Suprapubic skin (tissue), 4 donors: ENCODE results near the gene SYK. TPM values are rescaled to one million over a fixed set of nuclear protein-coding genes. Genes with fewer than 3 reads are reported as not detected.
A peak's percentile ranks its signal among the peaks of the same experiment; 100 is the strongest.

ENCODE experiments used
- DNase-seq, 2 donors: peaks; one replicate each; pipeline ENCODE4 v3.0.0-alpha.2; 2019; ENCODE audit warnings: low spot score in 2 of 2
- H3K27ac ChIP-seq: fragments of 200-600 bp; sonication (generic); one replicate; pipeline ENCODE4 v1.5.1; 2019
- H3K27me3 ChIP-seq: fragments of 200-600 bp; sonication (generic); one replicate; pipeline ENCODE4 v1.5.1; 2019
- H3K36me3 ChIP-seq: fragments of 200-600 bp; sonication (generic); one replicate; pipeline ENCODE4 v1.5.1; 2019
- H3K4me1 ChIP-seq: fragments of 200-600 bp; sonication (generic); one replicate; pipeline ENCODE4 v1.5.1; 2019
- H3K4me3 ChIP-seq: fragments of 200-600 bp; sonication (generic); one replicate; pipeline ENCODE4 v1.5.1; 2019; ENCODE audit warnings: mild to moderate bottlenecking
- H3K9me3 ChIP-seq: fragments of 200-600 bp; sonication (generic); one replicate; pipeline ENCODE4 v1.5.1; 2019
- EP300 ChIP-seq: sonication (generic); formaldehyde crosslinking; IDR thresholded peaks from one replicate; pipeline ENCODE4 v1.6.1; 2017; ENCODE audit warnings: antibody characterized with exemption
- POLR2A ChIP-seq, 2 donors: fragments of 450-650 bp; IDR thresholded peaks; one replicate each; pipeline ENCODE4 v1.6.1; 2017; ENCODE audit warnings: antibody characterized with exemption in 2 of 2, mild to moderate bottlenecking in 2 of 2, moderate library complexity in 2 of 2
- POLR2AphosphoS5 ChIP-seq, 3 donors: sonication (generic); formaldehyde crosslinking; IDR thresholded peaks; one replicate each; pipeline ENCODE4 v1.6.1; 2017; ENCODE audit warnings: antibody characterized with exemption in 3 of 3
- WGBS: methylation state at CpG from one replicate; pipeline ENCODE4 v1.1.5; 2018; 5-methylcytosine and 5-hydroxymethylcytosine counted together
- total RNA-seq, 4 donors: library from RNA; depleted of rRNA; stranded (reverse); fragments of >200 nt; gene quantifications; one replicate each; pipeline ENCODE4 v1.1.0, GENCODE V29; 2016
- TF ChIP-seq, protein P1 (sequence below), 2 donors: fragments of 200-600 bp in 1 of 2; fragments of 450-650 bp in 1 of 2; sonication (generic) in 1 of 2; IDR thresholded peaks; one replicate each; pipeline ENCODE4 v1.5.1; 2016 to 2019; ENCODE audit warnings: antibody characterized with exemption in 2 of 2, mild to moderate bottlenecking in 1 of 2, moderate library complexity in 1 of 2

SYK gene
- total RNA-seq, 4 donors from 2014 or later = 22.0 to 31.6 (median 25.0) TPM

- H3K36me3 ChIP-seq = no peaks in the 10 kb centered on the region
- WGBS = 87% methylated on average over 7 of the region's 7 CpGs
- H3K27me3 ChIP-seq = no peaks in the 10 kb centered on the region
- TF ChIP-seq EP300 (no peak), POLR2A (IDR thresholded peaks at IDR 0.05) (no peak), POLR2AphosphoS5 (IDR thresholded peaks at IDR 0.05) (no peak)
- TF ChIP-seq, protein P1, sequence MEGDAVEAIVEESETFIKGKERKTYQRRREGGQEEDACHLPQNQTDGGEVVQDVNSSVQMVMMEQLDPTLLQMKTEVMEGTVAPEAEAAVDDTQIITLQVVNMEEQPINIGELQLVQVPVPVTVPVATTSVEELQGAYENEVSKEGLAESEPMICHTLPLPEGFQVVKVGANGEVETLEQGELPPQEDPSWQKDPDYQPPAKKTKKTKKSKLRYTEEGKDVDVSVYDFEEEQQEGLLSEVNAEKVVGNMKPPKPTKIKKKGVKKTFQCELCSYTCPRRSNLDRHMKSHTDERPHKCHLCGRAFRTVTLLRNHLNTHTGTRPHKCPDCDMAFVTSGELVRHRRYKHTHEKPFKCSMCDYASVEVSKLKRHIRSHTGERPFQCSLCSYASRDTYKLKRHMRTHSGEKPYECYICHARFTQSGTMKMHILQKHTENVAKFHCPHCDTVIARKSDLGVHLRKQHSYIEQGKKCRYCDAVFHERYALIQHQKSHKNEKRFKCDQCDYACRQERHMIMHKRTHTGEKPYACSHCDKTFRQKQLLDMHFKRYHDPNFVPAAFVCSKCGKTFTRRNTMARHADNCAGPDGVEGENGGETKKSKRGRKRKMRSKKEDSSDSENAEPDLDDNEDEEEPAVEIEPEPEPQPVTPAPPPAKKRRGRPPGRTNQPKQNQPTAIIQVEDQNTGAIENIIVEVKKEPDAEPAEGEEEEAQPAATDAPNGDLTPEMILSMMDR (IDR thresholded peaks at IDR 0.05) = no peak
- H3K9me3 ChIP-seq = no peaks in the 10 kb centered on the region
- DNase-seq = no peak
- H3K27ac ChIP-seq = peak overlapping the region; percentile 54
- no peak overlapping the region for H3K4me3 ChIP-seq
- peaks cover 28% of the 10 kb centered on the region for H3K4me1 ChIP-seq
These were observed 120.3 kb downstream of the SYK start for GRCh38 chr9:90921969-90922368.

GRCh38 chr9:90925581-90926257 lies 124.1 kb downstream of the SYK start:
- DNase-seq = no peak
- Histone ChIP-seq H3K9me3 (no peaks in the 10 kb centered on the region), H3K4me1 (peaks cover 10% of the 10 kb centered on the region), H3K36me3 (no peaks in the 10 kb centered on the region), H3K27ac (no peak overlapping the region), H3K4me3 (no peak overlapping the region), H3K27me3 (no peaks in the 10 kb centered on the region)
- WGBS = 57% methylated on average over 2 of the region's 2 CpGs
- TF ChIP-seq, protein P1 (IDR thresholded peaks at IDR 0.05) = no peak
- TF ChIP-seq POLR2A (IDR thresholded peaks at IDR 0.05) (no peak), EP300 (no peak), POLR2AphosphoS5 (IDR thresholded peaks at IDR 0.05) (no peak)

- WGBS = 49% methylated on average over 3 of the region's 3 CpGs
- no peak overlapping the region for H3K27ac ChIP-seq
- H3K9me3 ChIP-seq = no peaks in the 10 kb centered on the region
- no peaks in the 10 kb centered on the region for H3K4me1 ChIP-seq
- no peaks in the 10 kb centered on the region for H3K36me3 ChIP-seq
- H3K4me3 ChIP-seq = no peak overlapping the region
- no peak for DNase-seq
- no peak for TF ChIP-seq EP300
- TF ChIP-seq, protein P1 (IDR thresholded peaks at IDR 0.05) = no peak
- no peaks in the 10 kb centered on the region for H3K27me3 ChIP-seq
These were observed 125.3 kb downstream of the SYK start for GRCh38 chr9:90926936-90927335.

DNA sequence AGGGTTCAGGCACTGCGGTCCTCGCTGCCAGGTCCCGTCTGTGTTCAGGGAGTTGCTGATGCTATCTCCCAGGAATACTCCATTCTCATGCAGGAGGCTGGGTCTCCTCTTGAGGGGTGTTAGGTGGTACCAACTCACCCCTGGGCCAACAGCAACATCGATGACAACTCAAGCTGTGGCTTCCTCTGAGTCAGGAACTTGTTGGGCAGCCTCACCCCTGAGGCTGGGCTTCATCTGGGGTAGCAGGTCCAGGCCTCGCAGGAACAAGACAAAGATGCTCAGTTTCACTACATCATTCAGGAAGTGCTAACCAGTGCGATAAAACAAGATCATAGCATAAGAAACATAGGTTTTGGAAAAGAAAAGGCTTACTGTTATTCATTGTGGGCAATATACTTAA lies 125.9 kb downstream of the SYK start:
- Histone ChIP-seq H3K27me3 (no peaks in the 10 kb centered on the region), H3K9me3 (no peaks in the 10 kb centered on the region), H3K4me3 (no peak overlapping the region), H3K4me1 (no peaks in the 10 kb centered on the region), H3K36me3 (no peaks in the 10 kb centered on the region), H3K27ac (no peak overlapping the region)
- DNase-seq = no peak
- TF ChIP-seq, protein P1 (IDR thresholded peaks at IDR 0.05) = no peak
- TF ChIP-seq POLR2A (IDR thresholded peaks at IDR 0.05) (no peak), POLR2AphosphoS5 (IDR thresholded peaks at IDR 0.05) (no peak), EP300 (no peak)
- WGBS = 88% methylated on average over 5 of the region's 6 CpGs

- H3K36me3 ChIP-seq = no peaks in the 10 kb centered on the region
- H3K4me3 ChIP-seq = no peak overlapping the region
- TF ChIP-seq POLR2A (IDR thresholded peaks at IDR 0.05) (no peak), POLR2AphosphoS5 (IDR thresholded peaks at IDR 0.05) (no peak), EP300 (no peak)
- TF ChIP-seq, protein P1 (IDR thresholded peaks at IDR 0.05) = no peak
- no peaks in the 10 kb centered on the region for H3K9me3 ChIP-seq
- 81% methylated on average over 4 of the region's 4 CpGs for WGBS
- H3K4me1 ChIP-seq = no peaks in the 10 kb centered on the region
- no peak overlapping the region for H3K27ac ChIP-seq
- no peaks in the 10 kb centered on the region for H3K27me3 ChIP-seq
- DNase-seq = no peak
These were observed 128.0 kb downstream of the SYK start for GRCh38 chr9:90929626-90930025.
